ENCODE results near the gene RAPGEF3. TPM values are rescaled to one million over a fixed set of nuclear protein-coding genes. Genes with fewer than 3 reads are reported as not detected.

Gene RAPGEF3
- total and polyA plus RNA-seq, 9 of the 15 experiments (the other 6 are each of a cell fraction or from before 2014, with no cell fraction given): 0.03 to 0.78 (median 0.37) TPM; not detected in 1

DNA sequence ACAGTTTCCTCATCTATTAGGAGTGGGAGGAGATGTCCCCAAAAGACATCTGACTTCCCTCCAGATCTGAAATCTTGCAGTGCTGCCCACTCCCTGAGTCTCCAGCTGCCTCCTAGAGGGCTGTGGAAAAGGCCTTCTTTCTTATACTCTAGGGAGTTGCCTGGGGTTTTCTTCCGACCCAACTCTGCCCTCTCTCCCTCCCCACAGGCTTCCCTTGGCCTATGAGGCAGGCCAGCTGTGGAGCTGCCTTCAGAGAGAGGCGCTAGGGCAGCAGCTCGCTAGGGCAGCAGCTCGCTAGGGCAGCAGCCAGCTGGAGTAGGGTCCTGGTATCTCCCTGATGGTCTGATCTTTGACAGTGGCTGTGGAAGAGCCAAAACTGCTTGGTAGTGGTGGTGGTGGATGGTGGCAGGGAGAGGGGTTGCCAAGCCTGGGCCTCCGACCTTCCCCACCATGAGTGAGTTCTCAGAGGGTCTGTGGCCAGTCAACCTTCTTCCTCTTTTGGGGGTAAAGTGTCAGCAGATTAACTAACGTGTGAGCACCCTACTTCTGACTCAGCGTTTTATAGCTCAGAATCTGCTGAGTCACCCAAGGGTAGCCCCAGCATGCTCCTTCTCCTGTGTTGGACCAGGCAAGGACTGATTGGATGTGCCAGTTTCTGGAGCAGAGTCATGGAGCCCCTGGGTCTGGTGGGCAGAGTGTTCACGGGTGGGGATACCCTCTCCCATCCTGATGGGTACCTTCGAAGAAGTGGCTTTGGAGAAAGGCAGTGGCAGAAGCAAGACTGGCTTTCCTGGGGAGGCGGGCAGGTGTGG, 16.6 kb upstream of the RAPGEF3 start (continued):
- TF ChIP-seq TFE3 (CRISPR knock-in tag; IDR thresholded peaks at IDR 0.05) (no peak), HMG20B (CRISPR knock-in tag; IDR thresholded peaks at IDR 0.05) (no peak), MXI1 (IDR thresholded peaks at IDR 0.05; ENCODE audit: low read depth, low read length) (peak; percentile 75; the same call in 1 of the 2 replicates), ZNF140 (CRISPR knock-in tag; IDR thresholded peaks at IDR 0.05) (no peak), SUPT5H (IDR thresholded peaks at IDR 0.05) (peak; percentile 48; the same call in 1 of the 2 replicates), BDP1 (IDR thresholded peaks at IDR 0.05; ENCODE audit: insufficient read depth, insufficient read length) (no peak), CREB5 (CRISPR knock-in tag; IDR thresholded peaks at IDR 0.05) (no peak), SMARCC2 (IDR thresholded peaks at IDR 0.05; ENCODE audit: low read depth) (peak; percentile 73), TAF1 (IDR thresholded peaks at IDR 0.05; ENCODE audit: control insufficient read depth, extremely low read depth, insufficient read depth, low read length, severe bottlenecking) (no peak), ZZZ3 (IDR thresholded peaks at IDR 0.05) (no peak), CTCF (IDR thresholded peaks at IDR 0.05 in 2 of 3, conservative IDR thresholded peaks at IDR 0.05 in 1 of 3; ENCODE audit: insufficient read depth in 2 of 3, low read depth in 1 of 3, low read length in 3 of 3) (no peak; a peak in 1 of 6 replicates), SOX6 (IDR thresholded peaks at IDR 0.05) (peak; percentile 24; the same call in 1 of the 2 replicates), MED1 (CRISPR knock-in tag; IDR thresholded peaks at IDR 0.05; ENCODE audit: borderline replicate concordance) (no peak), ZNF174 (CRISPR knock-in tag; IDR thresholded peaks at IDR 0.05) (no peak), TCF7L2 (IDR thresholded peaks at IDR 0.05; ENCODE audit: low read depth, low read length) (no peak; the same call in 1 of the 2 replicates), ZBTB8A (IDR thresholded peaks at IDR 0.05; ENCODE audit: partially characterized antibody) (no peak), ZBTB7A (IDR thresholded peaks at IDR 0.05; ENCODE audit: borderline replicate concordance, control insufficient read depth, low read depth, low read length) (no peak), NFIX (CRISPR knock-in tag; IDR thresholded peaks at IDR 0.05; ENCODE audit: low read depth) (no peak), KDM2B (CRISPR knock-in tag; IDR thresholded peaks at IDR 0.05) (no peak)
- TF ChIP-seq, protein P1, sequence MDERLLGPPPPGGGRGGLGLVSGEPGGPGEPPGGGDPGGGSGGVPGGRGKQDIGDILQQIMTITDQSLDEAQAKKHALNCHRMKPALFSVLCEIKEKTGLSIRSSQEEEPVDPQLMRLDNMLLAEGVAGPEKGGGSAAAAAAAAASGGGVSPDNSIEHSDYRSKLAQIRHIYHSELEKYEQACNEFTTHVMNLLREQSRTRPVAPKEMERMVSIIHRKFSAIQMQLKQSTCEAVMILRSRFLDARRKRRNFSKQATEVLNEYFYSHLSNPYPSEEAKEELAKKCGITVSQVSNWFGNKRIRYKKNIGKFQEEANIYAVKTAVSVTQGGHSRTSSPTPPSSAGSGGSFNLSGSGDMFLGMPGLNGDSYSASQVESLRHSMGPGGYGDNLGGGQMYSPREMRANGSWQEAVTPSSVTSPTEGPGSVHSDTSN (CRISPR knock-in tag; IDR thresholded peaks at IDR 0.05; ENCODE audit: low read depth): no peak
- TF ChIP-seq, protein P1 (tag; conservative IDR thresholded peaks at IDR 0.05; ENCODE audit: low read depth): 0 out of 2 replicates have a peak, but pooled peaks have one; percentile 19
